Endothelial cell of umbilical vein (primary cell): ENCODE results near the gene ADAP1. TPM values are rescaled to one million over a fixed set of nuclear protein-coding genes. Genes with fewer than 3 reads are reported as not detected.

Experiments used
- BruUV-seq: library from RNA; stranded (reverse); fragments of 400-500 nt; replicated peaks from 2 replicates; lab custom pipeline; 2021; lab: Mats Ljungman, UMichigan
- CTCF ChIA-PET: fragments of 300-600, 350-600 bp; sonication (Branson Sonifier 250); formaldehyde crosslinking; loops from one replicate; lab custom pipeline; 2021; ENCODE audit warnings: antibody characterized with exemption, inconsistent platforms; lab: Charles Lee
- POLR2A ChIA-PET: fragments of 300-600, 350-600 bp; sonication (Branson Sonifier 250); formaldehyde crosslinking; loops from one replicate; lab custom pipeline; 2021; ENCODE audit warnings: antibody characterized with exemption, inconsistent platforms; lab: Charles Lee
- DNase-seq: peaks from one replicate; pipeline ENCODE4 v3.0.0-alpha.2; 2011; ENCODE audit warnings: low read depth, low spot score
- FAIRE-seq: peaks from 2 replicates; lab custom pipeline; 2011; peaks lifted over from hg19 to GRCh38; lab: Jason Lieb, UNC
- H2AFZ ChIP-seq: 2 replicates; pipeline ENCODE4 v1.6.0; 2012; ENCODE audit warnings: low read depth, low read length, control low read depth, inconsistent platforms
- H3K27ac ChIP-seq: 2 replicates; pipeline ENCODE4 v1.5.1; 2011; ENCODE audit warnings: low read depth, mild to moderate bottlenecking, control low read depth, low read length, moderate library complexity; ENCODE audit not compliant: insufficient read depth
- H3K27me3 ChIP-seq, 2 experiments: 2 replicates each; pipeline versions ENCODE4 v1.6.0 to v1.6.1; 2011; ENCODE audit warnings: low read length in 2 of 2, mixed read lengths in 1 of 2; ENCODE audit not compliant: control insufficient read depth in 2 of 2, insufficient read depth in 2 of 2
- H3K36me3 ChIP-seq, 2 experiments: 2 replicates in 1 of 2; 3 replicates in 1 of 2; pipeline ENCODE4 v1.5.1; 2011; ENCODE audit warnings: low read length in 2 of 2, mild to moderate bottlenecking in 1 of 2, moderate library complexity in 1 of 2; ENCODE audit not compliant: control insufficient read depth in 2 of 2, insufficient read depth in 2 of 2; ENCODE audit errors: extremely low read depth in 1 of 2
- H3K4me1 ChIP-seq: 3 replicates; pipeline ENCODE4 v1.5.1; 2011; ENCODE audit warnings: mild to moderate bottlenecking, low read length; ENCODE audit not compliant: control insufficient read depth, insufficient read depth; ENCODE audit errors: extremely low read depth
- H3K4me2 ChIP-seq: 2 replicates; pipeline ENCODE4 v1.6.1; 2011; ENCODE audit warnings: low read length, control low read depth, mixed read lengths; ENCODE audit not compliant: insufficient read depth
- H3K4me3 ChIP-seq, 3 experiments: fragments of 200-600 bp in 1 of 3; sonication (generic), shearing (Covaris generic) in 1 of 3; replicated peaks in 1 of 3; 2 replicates each; pipeline ENCODE4 v1.5.1; 2011 to 2016; ENCODE audit warnings: control low read depth in 3 of 3, low read length in 3 of 3, mild to moderate bottlenecking in 2 of 3, inconsistent platforms in 1 of 3, low read depth in 1 of 3, moderate library complexity in 1 of 3; ENCODE audit not compliant: insufficient read depth in 1 of 3
- H3K79me2 ChIP-seq: 2 replicates; pipeline ENCODE4 v1.6.0; 2012; ENCODE audit warnings: low read length, inconsistent platforms; ENCODE audit not compliant: control insufficient read depth, insufficient read depth
- H3K9ac ChIP-seq: replicated peaks from 2 replicates; pipeline ENCODE3; 2011; ENCODE audit warnings: low read length, control low read depth; ENCODE audit not compliant: insufficient read depth; ENCODE audit errors: extremely low read depth
- H3K9me1 ChIP-seq: replicated peaks from 3 replicates; pipeline ENCODE4 v1.6.0; 2011; ENCODE audit warnings: mild to moderate bottlenecking, low read length; ENCODE audit not compliant: control insufficient read depth, insufficient read depth; ENCODE audit errors: extremely low read depth
- H3K9me3 ChIP-seq: replicated peaks from 2 replicates; pipeline ENCODE4 v1.5.1; 2012; ENCODE audit warnings: low read length, inconsistent platforms; ENCODE audit not compliant: control insufficient read depth, insufficient read depth
- H4K20me1 ChIP-seq: replicated peaks from 2 replicates; pipeline ENCODE3; 2011; ENCODE audit warnings: mild to moderate bottlenecking, low read length; ENCODE audit not compliant: control insufficient read depth, insufficient read depth; ENCODE audit errors: extremely low read depth
- EZH2 ChIP-seq: IDR thresholded peaks from 2 replicates; pipeline ENCODE4 v1.6.1; 2012; ENCODE audit warnings: borderline replicate concordance, low read depth, mild to moderate bottlenecking, moderate library complexity, low read length, inconsistent platforms; ENCODE audit not compliant: severe bottlenecking
- FOS ChIP-seq: IDR thresholded peaks from 2 replicates; pipeline ENCODE4 v1.6.1; 2011; ENCODE audit warnings: mild to moderate bottlenecking, low read length, moderate library complexity, borderline replicate concordance; ENCODE audit not compliant: insufficient read depth
- GATA2 ChIP-seq: IDR thresholded peaks from 2 replicates; pipeline ENCODE4 v1.7.0; 2011; ENCODE audit warnings: low read depth, mild to moderate bottlenecking, moderate library complexity, mixed read lengths, low read length; ENCODE audit not compliant: insufficient read length, insufficient read depth
- JUN ChIP-seq: IDR thresholded peaks from 2 replicates; pipeline ENCODE4 v1.6.1; 2011; ENCODE audit warnings: borderline replicate concordance, low read depth; ENCODE audit not compliant: insufficient read length, insufficient read depth
- MYC ChIP-seq: IDR thresholded peaks from one replicate; pipeline ENCODE4 v1.6.1; 2011; ENCODE audit warnings: mild to moderate bottlenecking, low read depth, low read length
- POLR2A ChIP-seq: IDR thresholded peaks from 2 replicates; pipeline ENCODE4 v1.6.1; 2012; ENCODE audit warnings: low read depth, mild to moderate bottlenecking, control low read depth, low read length
- POLR2AphosphoS5 ChIP-seq: IDR thresholded peaks from 2 replicates; pipeline ENCODE4 v1.6.1; 2012; ENCODE audit warnings: low read depth, mild to moderate bottlenecking, control low read depth, low read length, moderate library complexity; ENCODE audit not compliant: insufficient read depth
- dilution Hi-C: fragments of 300-500 bp; cut with MboI; formaldehyde crosslinking; loops from one replicate; pipeline ENCODE4 v1.15.0; 2019; ENCODE audit warnings: low sequenced_read_pairs; ENCODE audit not compliant: extremely low pct_ligation_motif_present
- intact Hi-C: fragments of 100-400 bp; cut with micrococcal nuclease; formaldehyde crosslinking; loops from one replicate; pipeline ENCODE4 v1.10.0; 2022
- polyA plus RNA-seq, 4 experiments: library from polyadenylated mRNA; depleted of rRNA in 3 of 4; stranded (reverse) in 3 of 4; unstranded in 1 of 4; fragments of >200 nt; gene quantifications; 2 replicates each; pipeline versions ENCODE4 v1.2.1 to v1.2.3, GENCODE V29; 2011 to 2012; ENCODE audit warnings: missing spikeins in 1 of 4
- total RNA-seq: library from RNA; stranded (reverse); gene quantifications from 2 replicates; pipeline ENCODE4 v1.2.3, GENCODE V29; 2021
- TF ChIP-seq, protein P1 (sequence below), 2 donors: IDR thresholded peaks; 1 replicate in 1 of 2; 2 replicates in 1 of 2; pipeline ENCODE4 v1.5.1; 2011; ENCODE audit warnings: low read length in 2 of 2, mild to moderate bottlenecking in 2 of 2, moderate library complexity in 2 of 2, control low read depth in 1 of 2, inconsistent platforms in 1 of 2, low read depth in 1 of 2; ENCODE audit not compliant: insufficient read depth in 1 of 2; ENCODE audit errors: extremely low read depth in 1 of 2

The ADAP1 gene
- total and polyA plus RNA-seq, 2 donors (not counting 3 experiments of a cell fraction or from before 2014, with no cell fraction given) = 0.49 to 0.58 TPM

DNA sequence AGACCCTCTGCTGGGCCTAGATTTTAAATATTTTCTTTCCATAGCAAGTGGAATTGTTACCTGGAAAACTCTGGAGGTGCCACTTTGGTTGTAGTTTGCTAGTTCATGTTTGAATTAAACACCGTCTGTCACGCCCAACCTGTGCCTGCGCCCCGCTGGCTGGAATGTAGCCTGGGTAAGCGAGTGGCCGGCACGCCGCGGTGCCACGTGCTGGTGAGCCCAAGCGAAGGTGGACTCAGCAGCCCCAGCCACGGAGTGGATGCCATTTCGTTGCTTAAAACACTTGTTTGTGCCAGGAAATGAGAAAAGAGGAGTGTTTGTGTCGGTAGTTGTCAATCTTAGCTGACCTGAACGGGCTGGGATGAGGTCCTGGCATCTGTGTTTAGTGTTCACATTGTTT is 75.4 kb downstream of the ADAP1 start:
- H2AFZ ChIP-seq = no peak overlapping the region
- ChIA-PET CTCF (interaction anchor here (0.9 kb wide), 1 partner anchor 12 kb away, joined by 3 read pairs; no protein-coding TSS in a partner anchor), POLR2A (no interaction called here)
- H3K9ac ChIP-seq = no peak overlapping the region
- H3K4me2 ChIP-seq = no peak overlapping the region
- DNase-seq = no peak
- no peak overlapping the region for H3K27ac ChIP-seq
- H3K27me3 ChIP-seq = no peaks in the 10 kb centered on the region
- peaks cover 0 to 5% of the 10 kb centered on the region in 2 experiments for H3K36me3 ChIP-seq
- FAIRE-seq = no peak
- H3K9me1 ChIP-seq = no peaks in the 10 kb centered on the region
- no peak overlapping the region for H3K4me3 ChIP-seq
- no TSS peak for BruUV-seq
- dilution Hi-C loops = no loop called here
- intact Hi-C loops = loop anchor here (5.0 kb wide), 1 partner anchor 277 kb away; no protein-coding TSS in a partner anchor
- no peaks in the 10 kb centered on the region for H4K20me1 ChIP-seq
- peaks cover 69% of the 10 kb centered on the region for H3K79me2 ChIP-seq
- peaks cover 6% of the 10 kb centered on the region for H3K4me1 ChIP-seq
- TF ChIP-seq EZH2 (no peak), POLR2AphosphoS5 (no peak), MYC (no peak), POLR2A (no peak)
- no peaks in the 10 kb centered on the region for H3K9me3 ChIP-seq

DNA sequence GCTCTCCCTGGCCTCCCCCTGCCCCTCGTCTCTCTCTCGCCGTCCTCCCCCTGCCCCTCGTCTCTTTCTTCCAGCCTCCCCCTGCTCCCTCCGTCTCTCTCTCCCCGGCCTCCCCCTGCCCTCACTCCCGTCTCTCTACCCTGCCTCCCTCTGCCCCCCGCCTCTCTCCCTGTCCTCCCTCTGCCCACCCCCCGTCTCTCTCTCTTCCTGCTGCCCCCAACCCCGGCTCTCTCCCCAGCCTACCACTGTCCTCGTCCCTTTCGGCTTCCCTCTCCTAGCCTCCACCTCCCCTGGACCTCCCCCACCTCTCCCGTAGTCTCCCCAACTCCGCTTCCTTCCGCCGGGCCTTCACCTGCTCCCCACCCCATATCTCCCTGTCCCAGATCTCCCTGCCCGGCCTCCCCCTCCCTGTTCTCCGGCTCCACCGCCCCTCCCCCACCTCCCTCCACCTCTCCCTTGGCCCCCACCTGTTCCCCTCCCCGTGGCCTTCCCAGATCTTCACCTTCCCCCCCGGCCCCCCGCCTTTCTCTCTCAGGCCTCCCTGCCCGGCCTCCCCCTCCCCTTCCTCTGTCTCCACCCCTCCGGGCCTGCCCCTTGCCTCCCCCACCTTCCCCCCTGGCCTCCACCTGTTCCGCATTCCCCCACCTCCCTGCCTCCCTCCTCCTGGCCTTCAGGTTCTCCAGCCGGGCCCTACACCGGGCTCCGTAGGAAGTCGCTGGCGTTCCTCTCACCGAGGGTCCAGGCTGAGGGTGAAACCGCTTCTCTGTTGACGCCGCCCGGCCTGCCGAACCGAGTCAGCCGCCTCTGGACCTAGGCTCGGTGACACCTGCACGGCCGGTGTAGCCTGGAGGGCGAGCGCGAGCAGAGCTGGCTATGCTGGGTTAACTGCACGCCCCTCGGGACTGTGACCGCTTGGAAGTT is 76.9 kb downstream of the ADAP1 start:
- Histone ChIP-seq H3K4me2 (peak overlapping the region; percentile 1), H3K9ac (peak overlapping the region; percentile 79), H3K36me3 (peaks cover 0 to 5% of the 10 kb centered on the region in 2 experiments), H3K9me1 (no peaks in the 10 kb centered on the region), H4K20me1 (no peaks in the 10 kb centered on the region), H3K4me3 (peak overlapping the region; percentile 66 to 99 (median 75)), H3K79me2 (peaks cover 53% of the 10 kb centered on the region), H3K27ac (no peak overlapping the region), H3K9me3 (no peaks in the 10 kb centered on the region), H2AFZ (no peak overlapping the region), H3K4me1 (peaks cover 12% of the 10 kb centered on the region), H3K27me3 (no peaks in the 10 kb centered on the region)
- intact Hi-C loops (loop anchor here (2.0 to 5.0 kb wide), 2 partner anchors 65 to 275 kb away; no protein-coding TSS in a partner anchor), dilution Hi-C loops (no loop called here)
- POLR2A ChIA-PET = no interaction called here
- TF ChIP-seq MYC (no peak), POLR2A (no peak), FOS (no peak), GATA2 (no peak), EZH2 (no peak), JUN (no peak)
- TF ChIP-seq, protein P1, sequence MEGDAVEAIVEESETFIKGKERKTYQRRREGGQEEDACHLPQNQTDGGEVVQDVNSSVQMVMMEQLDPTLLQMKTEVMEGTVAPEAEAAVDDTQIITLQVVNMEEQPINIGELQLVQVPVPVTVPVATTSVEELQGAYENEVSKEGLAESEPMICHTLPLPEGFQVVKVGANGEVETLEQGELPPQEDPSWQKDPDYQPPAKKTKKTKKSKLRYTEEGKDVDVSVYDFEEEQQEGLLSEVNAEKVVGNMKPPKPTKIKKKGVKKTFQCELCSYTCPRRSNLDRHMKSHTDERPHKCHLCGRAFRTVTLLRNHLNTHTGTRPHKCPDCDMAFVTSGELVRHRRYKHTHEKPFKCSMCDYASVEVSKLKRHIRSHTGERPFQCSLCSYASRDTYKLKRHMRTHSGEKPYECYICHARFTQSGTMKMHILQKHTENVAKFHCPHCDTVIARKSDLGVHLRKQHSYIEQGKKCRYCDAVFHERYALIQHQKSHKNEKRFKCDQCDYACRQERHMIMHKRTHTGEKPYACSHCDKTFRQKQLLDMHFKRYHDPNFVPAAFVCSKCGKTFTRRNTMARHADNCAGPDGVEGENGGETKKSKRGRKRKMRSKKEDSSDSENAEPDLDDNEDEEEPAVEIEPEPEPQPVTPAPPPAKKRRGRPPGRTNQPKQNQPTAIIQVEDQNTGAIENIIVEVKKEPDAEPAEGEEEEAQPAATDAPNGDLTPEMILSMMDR (IDR thresholded peaks at IDR 0.05; ENCODE audit: extremely low read depth in 1 of 2, insufficient read depth in 1 of 2, low read depth in 1 of 2, low read length in 2 of 2) = no peak
- BruUV-seq = no TSS peak
- CTCF ChIA-PET = interaction anchor here (1.0 kb wide), 1 partner anchor 20 kb away, joined by 4 read pairs; no protein-coding TSS in a partner anchor
- DNase-seq (no peak), FAIRE-seq (peak; percentile 21)
